B cell (primary cell): Measurements from ENCODE around the gene SPOCK1. TPM values are rescaled to one million over a fixed set of nuclear protein-coding genes. Genes with fewer than 3 reads are reported as not detected.

Experiments used
- ATAC-seq: fragments of 200-7000 bp; cut with Tn5 transposase; one replicate; pipeline ENCODE4 v1.10.0; 2021; ENCODE audit warnings: low read depth, mild to moderate bottlenecking, moderate number of reproducible peaks, moderate library complexity
- CTCF ChIA-PET: fragments of 350-600 bp; sonication (Branson Sonifier 250); formaldehyde crosslinking; loops from one replicate; lab custom pipeline; 2021; ENCODE audit warnings: antibody characterized with exemption, inconsistent platforms; lab: Charles Lee
- POLR2A ChIA-PET: fragments of 350-600 bp; sonication (Branson Sonifier 250); formaldehyde crosslinking; loops from one replicate; lab custom pipeline; 2021; ENCODE audit warnings: antibody characterized with exemption; lab: Charles Lee
- DNase-seq: peaks from one replicate; pipeline ENCODE4 v3.0.0; 2013
- H2AFZ ChIP-seq: 2 replicates; pipeline ENCODE4 v1.6.1; 2012; ENCODE audit warnings: mild to moderate bottlenecking, low read depth, low read length; ENCODE audit not compliant: insufficient read depth, poor library complexity, severe bottlenecking
- H3K27ac ChIP-seq, 2 donors: 1 replicate in 1 of 2; 2 replicates in 1 of 2; pipeline ENCODE4 v1.5.1; 2012 to 2013; ENCODE audit warnings: low read length in 2 of 2, mild to moderate bottlenecking in 2 of 2, moderate library complexity in 1 of 2
- H3K27me3 ChIP-seq, 4 experiments: fragments of 200-600 bp in 1 of 4; sonication (generic) in 1 of 4; replicated peaks in 1 of 4; 1 replicate in 2 of 4; 2 replicates in 2 of 4; pipeline versions ENCODE4 v1.6.1 to v1.7.0; 2013 to 2016; ENCODE audit warnings: low read length in 3 of 4, mild to moderate bottlenecking in 2 of 4, mixed read lengths in 1 of 4, moderate library complexity in 1 of 4; ENCODE audit not compliant: insufficient read depth in 4 of 4, control insufficient read depth in 3 of 4; ENCODE audit errors: control extremely low read depth in 1 of 4
- H3K36me3 ChIP-seq, 2 experiments: replicated peaks in 1 of 2; 1 replicate in 1 of 2; 2 replicates in 1 of 2; pipeline versions ENCODE4 v1.6.1 to v1.7.1; 2013; ENCODE audit warnings: low read length in 1 of 2; ENCODE audit not compliant: insufficient read depth in 2 of 2, control insufficient read depth in 1 of 2; ENCODE audit errors: control extremely low read depth in 1 of 2, extremely low read depth in 1 of 2
- H3K4me1 ChIP-seq, 2 donors: fragments of 200-600 bp in 1 of 2; sonication (generic) in 1 of 2; 1 replicate in 1 of 2; 2 replicates in 1 of 2; pipeline versions ENCODE4 v1.5.1 to v1.6.1; 2013 to 2017; ENCODE audit warnings: low read length in 2 of 2; ENCODE audit not compliant: control insufficient read depth in 2 of 2, insufficient read depth in 2 of 2
- H3K4me2 ChIP-seq: replicated peaks from 2 replicates; pipeline ENCODE3; 2012; ENCODE audit warnings: mild to moderate bottlenecking, low read depth, low read length; ENCODE audit not compliant: poor library complexity, severe bottlenecking
- H3K4me3 ChIP-seq, 5 experiments: fragments of 200-600 bp in 1 of 5; sonication (generic) in 1 of 5; 1 replicate in 3 of 5; 2 replicates in 2 of 5; pipeline versions ENCODE4 v1.5.1 to v1.7.0; 2011 to 2016; ENCODE audit warnings: low read length in 4 of 5, mild to moderate bottlenecking in 4 of 5, low read depth in 2 of 5, control low read depth in 1 of 5, moderate library complexity in 1 of 5; ENCODE audit not compliant: insufficient read depth in 1 of 5; ENCODE audit errors: control extremely low read depth in 1 of 5, extremely low read depth in 1 of 5
- H3K79me2 ChIP-seq: fragments of 200-600 bp; sonication (generic); one replicate; pipeline ENCODE4 v1.6.0; 2016; ENCODE audit warnings: low read length; ENCODE audit not compliant: control insufficient read depth, insufficient read depth
- H3K9ac ChIP-seq: fragments of 200-600 bp; sonication (generic); 2 replicates; pipeline ENCODE4 v1.6.1; 2017; ENCODE audit warnings: mild to moderate bottlenecking, low read length, moderate library complexity
- H3K9me3 ChIP-seq, 3 donors: one replicate each; pipeline versions ENCODE4 v1.6.1 to v1.7.1; 2013; ENCODE audit warnings: low read length in 2 of 3; ENCODE audit not compliant: control insufficient read depth in 2 of 3, insufficient read depth in 1 of 3; ENCODE audit errors: control extremely low read depth in 1 of 3
- H4K20me1 ChIP-seq: 2 replicates; pipeline ENCODE4 v1.6.0; 2012; ENCODE audit warnings: mild to moderate bottlenecking, low read length; ENCODE audit not compliant: insufficient read depth, control insufficient read depth, poor library complexity, severe bottlenecking
- H3K27ac Mint-ChIP-seq: one replicate; pipeline ENCODE4 v1.8.0; 2021; ENCODE audit warnings: mixed read lengths
- H3K27me3 Mint-ChIP-seq: one replicate; pipeline ENCODE4 v1.8.0; 2021; ENCODE audit warnings: mixed read lengths
- H3K4me1 Mint-ChIP-seq: one replicate; pipeline ENCODE4 v1.8.0; 2021; ENCODE audit warnings: mixed read lengths
- H3K4me3 Mint-ChIP-seq: one replicate; pipeline ENCODE4 v1.8.0; 2021; ENCODE audit warnings: mixed read lengths
- H3K9me3 Mint-ChIP-seq: one replicate; pipeline ENCODE4 v1.8.0; 2022; ENCODE audit warnings: mixed read lengths; ENCODE audit not compliant: insufficient read depth
- CTCF ChIP-seq: fragments of 200-600 bp; IDR thresholded peaks from one replicate; pipeline ENCODE4 v1.8.0; 2022; ENCODE audit warnings: antibody characterized with exemption, mild to moderate bottlenecking
- EZH2 ChIP-seq: IDR thresholded peaks from 2 replicates; pipeline ENCODE4 v1.6.1; 2012; ENCODE audit warnings: borderline replicate concordance, low read depth, mild to moderate bottlenecking, moderate library complexity, low read length; ENCODE audit not compliant: insufficient read depth, poor library complexity, severe bottlenecking
- WGBS: methylation state at CpG from one replicate; pipeline ENCODE4 v1.1.5; 2013; ENCODE audit warnings: missing lambda C conversion rate; ENCODE audit not compliant: insufficient coverage; 5-methylcytosine and 5-hydroxymethylcytosine counted together
- intact Hi-C: fragments of 100-400 bp; cut with micrococcal nuclease; formaldehyde crosslinking; loops from one replicate; pipeline ENCODE4 v1.10.0; 2022
- polyA plus RNA-seq: library from polyadenylated mRNA; depleted of rRNA; stranded (reverse); fragments of >200 nt; gene quantifications from 2 replicates; pipeline ENCODE4 v1.2.3, GENCODE V29; 2012
- total RNA-seq, 2 donors: library from RNA; stranded (reverse); fragments of 120-200 nt in 1 of 2; gene quantifications; 1 replicate in 1 of 2; 2 replicates in 1 of 2; pipeline versions ENCODE4 v1.2.3 to v1.2.4, GENCODE V29; 2013 to 2022

SPOCK1 gene
- total and polyA plus RNA-seq, 2 donors (not counting 1 experiment from before 2014, with no cell fraction given): not detected

- intact Hi-C loops: no loop called here
- Histone ChIP-seq H3K4me2 (no peak overlapping the region), H3K27ac (no peak overlapping the region)
Observed at GRCh38 chr5:137329586-137330296, 169.4 kb downstream of the SPOCK1 start.

More at GRCh38 chr5:137329586-137330296, 169.4 kb downstream of the SPOCK1 start:
- no peaks in the 10 kb centered on the region for H3K4me1 Mint-ChIP-seq
- no peaks in the 10 kb centered on the region for H3K27me3 Mint-ChIP-seq
- POLR2A ChIA-PET: no interaction called here
- no peak overlapping the region for H2AFZ ChIP-seq
- no peak overlapping the region for H3K4me3 Mint-ChIP-seq
- H3K27ac Mint-ChIP-seq: no peak overlapping the region
- no peaks in the 10 kb centered on the region for H3K36me3 ChIP-seq
- H3K27me3 ChIP-seq: no peaks in the 10 kb centered on the region
- H3K79me2 ChIP-seq: no peaks in the 10 kb centered on the region
- no peak overlapping the region for H3K9ac ChIP-seq
- CTCF ChIA-PET: interaction anchor here (2.5 kb wide), 1 partner anchor 9 kb away, joined by 10 read pairs; no protein-coding TSS in a partner anchor
- no peak for TF ChIP-seq EZH2
- TF ChIP-seq CTCF: no peak
- no peaks in the 10 kb centered on the region for H3K4me1 ChIP-seq
- no peaks in the 10 kb centered on the region for H3K9me3 ChIP-seq
- WGBS: 98% methylated on average over 6 of the region's 8 CpGs
- DNase-seq (no peak), ATAC-seq (no peak)
- no peaks in the 10 kb centered on the region for H3K9me3 Mint-ChIP-seq
- H4K20me1 ChIP-seq: no peaks in the 10 kb centered on the region
- H3K4me3 ChIP-seq: no peak overlapping the region
